Measurements from ENCODE around the gene ESRRG.

ESRRG gene

GRCh38 chr1:216482620-216483019 is 240.6 kb downstream of the ESRRG start:
- Histone ChIP-seq H3K36me3 (no peaks in the 10 kb centered on the region), H3K9me3 (no peaks in the 10 kb centered on the region), H3K27ac (no peak overlapping the region), H3K27me3 (no peaks in the 10 kb centered on the region), H3K4me1 (no peaks in the 10 kb centered on the region), H3K4me3 (no peak overlapping the region)
- intact Hi-C loops (cut with DNase I; ENCODE audit: low total_unique reads), result no loop called here
- no peak for TF ChIP-seq CTCF (IDR thresholded peaks at IDR 0.05)
- no peak for DNase-seq

GRCh38 chr1:216478238-216478637 is 245.0 kb downstream of the ESRRG start:
- no peaks in the 10 kb centered on the region for H3K36me3 ChIP-seq
- no peaks in the 10 kb centered on the region for H3K27me3 ChIP-seq
- no peak overlapping the region for H3K27ac ChIP-seq
- DNase-seq, result no peak
- intact Hi-C loops (cut with DNase I; ENCODE audit: low total_unique reads), result no loop called here
- TF ChIP-seq CTCF (IDR thresholded peaks at IDR 0.05), result no peak
- no peak overlapping the region for H3K4me3 ChIP-seq
- H3K4me1 ChIP-seq, result no peaks in the 10 kb centered on the region
- H3K9me3 ChIP-seq, result no peaks in the 10 kb centered on the region

GRCh38 chr1:216476341-216476740 is 246.9 kb downstream of the ESRRG start:
- no peak for DNase-seq
- Histone ChIP-seq H3K4me1 (no peaks in the 10 kb centered on the region), H3K4me3 (no peak overlapping the region), H3K27ac (no peak overlapping the region), H3K27me3 (no peaks in the 10 kb centered on the region), H3K9me3 (no peaks in the 10 kb centered on the region), H3K36me3 (no peaks in the 10 kb centered on the region)
- intact Hi-C loops (cut with DNase I; ENCODE audit: low total_unique reads), result no loop called here
- no peak for TF ChIP-seq CTCF (IDR thresholded peaks at IDR 0.05)

GRCh38 chr1:216475659-216476276 is 247.5 kb downstream of the ESRRG start:
- H3K27me3 ChIP-seq, result no peaks in the 10 kb centered on the region
- no peaks in the 10 kb centered on the region for H3K9me3 ChIP-seq
- no peak for TF ChIP-seq CTCF (IDR thresholded peaks at IDR 0.05)
- no peak for DNase-seq
- H3K27ac ChIP-seq, result no peak overlapping the region
- H3K36me3 ChIP-seq, result no peaks in the 10 kb centered on the region
- no peak overlapping the region for H3K4me3 ChIP-seq
- intact Hi-C loops (cut with DNase I; ENCODE audit: low total_unique reads), result no loop called here
- H3K4me1 ChIP-seq, result no peaks in the 10 kb centered on the region

GRCh38 chr1:216466162-216466801 is 256.9 kb downstream of the ESRRG start:
- intact Hi-C loops (cut with DNase I; ENCODE audit: low total_unique reads), result no loop called here
- H3K9me3 ChIP-seq, result no peaks in the 10 kb centered on the region
- TF ChIP-seq CTCF (IDR thresholded peaks at IDR 0.05), result no peak

More at GRCh38 chr1:216466162-216466801, 256.9 kb downstream of the ESRRG start:
- no peaks in the 10 kb centered on the region for H3K36me3 ChIP-seq
- no peak overlapping the region for H3K4me3 ChIP-seq
- no peak overlapping the region for H3K27ac ChIP-seq
- no peaks in the 10 kb centered on the region for H3K27me3 ChIP-seq
- DNase-seq, result no peak
- no peaks in the 10 kb centered on the region for H3K4me1 ChIP-seq

All from tibial artery (tissue), 4 donors.